Erythroblast (primary cell): ENCODE data around the gene UBR7.
"Not testable (repeated sequence)": the region's sequence is repeated elsewhere in the genome, so short reads cannot be mapped to it uniquely, and the experiment has no call there.

Experiments used
- DNase-seq, 2 experiments: peaks; one replicate each; lab custom pipeline; 2025; lab: John Stamatoyannopoulos, UW
- GATA1 ChIP-seq: IDR thresholded peaks from 2 replicates; pipeline ENCODE4 v1.6.1; 2011; ENCODE audit warnings: low read depth, mild to moderate bottlenecking, control low read depth, low read length, moderate library complexity
- POLR2A ChIP-seq: IDR thresholded peaks from 2 replicates; pipeline ENCODE4 v1.6.1; 2011; ENCODE audit warnings: mild to moderate bottlenecking, low read length

UBR7 gene

GRCh38 chr14:93219103-93219726 is 12.2 kb downstream of the UBR7 start:
- DNase-seq, result peak; percentile 75 to 79

GRCh38 chr14:93220509-93220908 is 13.5 kb downstream of the UBR7 start:
- TF ChIP-seq GATA1 (no peak), POLR2A (no peak)
- DNase-seq, result no peak

More at GRCh38 chr14:93219103-93219726, 12.2 kb downstream of the UBR7 start:
- TF ChIP-seq POLR2A, result no peak
- TF ChIP-seq GATA1, result no peak

GRCh38 chr14:93223565-93223964 is 16.5 kb downstream of the UBR7 start:
- no peak for TF ChIP-seq GATA1
- TF ChIP-seq POLR2A, result no peak
- DNase-seq, result no peak

GRCh38 chr14:93228550-93228949 is 21.5 kb downstream of the UBR7 start:
- TF ChIP-seq GATA1 (no peak), POLR2A (no peak)
- DNase-seq, result no peak

GRCh38 chr14:93230539-93230938 is 23.5 kb downstream of the UBR7 start:
- TF ChIP-seq POLR2A (no peak), GATA1 (no peak)

GRCh38 chr14:93231129-93231979 is 24.3 kb downstream of the UBR7 start:
- no peak for DNase-seq
- TF ChIP-seq POLR2A (no peak), GATA1 (no peak)

More at GRCh38 chr14:93230539-93230938, 23.5 kb downstream of the UBR7 start:
- no peak for DNase-seq

GRCh38 chr14:93232159-93232558 is 25.1 kb downstream of the UBR7 start:
- TF ChIP-seq GATA1, result no peak
- no peak for TF ChIP-seq POLR2A
- no peak for DNase-seq

- DNase-seq, result not testable (repeated sequence)
Measured at GRCh38 chr14:93233078-93233477, 26.0 kb downstream of the UBR7 start.

GRCh38 chr14:93234798-93235197 is 27.7 kb downstream of the UBR7 start:
- TF ChIP-seq GATA1, result no peak
- TF ChIP-seq POLR2A, result no peak
- DNase-seq, result no peak

GRCh38 chr14:93239869-93240677 is 33.0 kb downstream of the UBR7 start:
- TF ChIP-seq GATA1, result no peak
- TF ChIP-seq POLR2A, result no peak
- no peak for DNase-seq

- TF ChIP-seq POLR2A (no peak), GATA1 (no peak)
- DNase-seq, result no peak
Measured at GRCh38 chr14:93240678-93241000, 33.6 kb downstream of the UBR7 start.

- TF ChIP-seq POLR2A, result no peak
- TF ChIP-seq GATA1, result no peak
- DNase-seq, result no peak
Measured at GRCh38 chr14:93245764-93246420, 38.8 kb downstream of the UBR7 start.

GRCh38 chr14:93246534-93246933 is 39.5 kb downstream of the UBR7 start:
- no peak for DNase-seq

More at GRCh38 chr14:93246534-93246933, 39.5 kb downstream of the UBR7 start:
- no peak for TF ChIP-seq POLR2A
- no peak for TF ChIP-seq GATA1
